ENCODE data around the gene RGL2.

GRCh38 chr6:33243476-33243875 lies 55.3 kb downstream of the RGL2 start:
- TF ChIP-seq CTCF (IDR thresholded peaks at IDR 0.05; ENCODE audit: low read depth, low read length) (no peak), EZH2phosphoT487 (IDR thresholded peaks at IDR 0.05; ENCODE audit: low read depth) (no peak)
